MM.1S (cell line): ENCODE measurements around the gene PLVAP.

Experiments
- DNase-seq: peaks from one replicate; pipeline ENCODE4 v3.0.0-alpha.2; 2015
- H2AFZ ChIP-seq: fragments of 300-600 bp; sonication (generic); 2 replicates; pipeline ENCODE4 v1.6.0; 2016; ENCODE audit warnings: antibody characterized with exemption, low read length
- H3F3A ChIP-seq: fragments of 300-600 bp; sonication (generic); 2 replicates; pipeline ENCODE4 v1.6.1; 2016; ENCODE audit warnings: mild to moderate bottlenecking, antibody characterized with exemption, low read length, moderate library complexity, mixed read lengths; ENCODE audit not compliant: insufficient read depth
- H3K27ac ChIP-seq: fragments of 300-600 bp; sonication (generic); 2 replicates; pipeline ENCODE4 v1.5.1; 2016; ENCODE audit warnings: mild to moderate bottlenecking, low read length
- H3K27me3 ChIP-seq: fragments of 300-600 bp; sonication (generic); replicated peaks from 2 replicates; pipeline ENCODE4 v1.6.0; 2016; ENCODE audit warnings: low read length; ENCODE audit not compliant: insufficient read depth
- H3K36me3 ChIP-seq: fragments of 300-600 bp; sonication (generic); replicated peaks from 2 replicates; pipeline ENCODE4 v1.6.1; 2016; ENCODE audit warnings: mild to moderate bottlenecking, low read length, mixed read lengths; ENCODE audit not compliant: insufficient read depth
- H3K4me1 ChIP-seq: fragments of 300-600 bp; sonication (generic); 2 replicates; pipeline ENCODE4 v1.6.1; 2016; ENCODE audit warnings: low read length, mixed read lengths
- H3K4me2 ChIP-seq: fragments of 300-600 bp; sonication (generic); 2 replicates; pipeline ENCODE4 v1.6.0; 2016; ENCODE audit warnings: low read depth, low read length
- H3K4me3 ChIP-seq: fragments of 300-600 bp; sonication (generic); 2 replicates; pipeline ENCODE4 v1.5.1; 2016; ENCODE audit warnings: low read length, mixed read lengths
- H3K79me2 ChIP-seq: fragments of 300-600 bp; sonication (generic); 2 replicates; pipeline ENCODE4 v1.6.1; 2016; ENCODE audit warnings: mixed run types, low read length, mixed read lengths
- H3K9ac ChIP-seq: fragments of 300-600 bp; sonication (generic); 2 replicates; pipeline ENCODE4 v1.6.1; 2016; ENCODE audit warnings: low read length, mixed read lengths
- H3K9me2 ChIP-seq: fragments of 300-600 bp; sonication (generic); replicated peaks from 2 replicates; pipeline ENCODE4 v1.6.1; 2016; ENCODE audit warnings: mild to moderate bottlenecking, low read length, mixed read lengths; ENCODE audit not compliant: insufficient read depth
- H3K9me3 ChIP-seq: fragments of 300-600 bp; sonication (generic); replicated peaks from 2 replicates; pipeline ENCODE4 v1.6.1; 2016; ENCODE audit warnings: mild to moderate bottlenecking, low read length, mixed read lengths; ENCODE audit not compliant: insufficient read depth
- H4K20me1 ChIP-seq: fragments of 300-600 bp; sonication (generic); 2 replicates; pipeline ENCODE4 v1.6.1; 2016; ENCODE audit warnings: mild to moderate bottlenecking, low read length, moderate library complexity, mixed read lengths; ENCODE audit not compliant: insufficient read depth
- CTCF ChIP-seq: fragments of 300-600 bp; sonication (generic); IDR thresholded peaks from 2 replicates; pipeline ENCODE4 v1.5.1; 2016; ENCODE audit warnings: antibody characterized with exemption, low read length, mixed read lengths
- EZH2 ChIP-seq: fragments of 300-600 bp; sonication (generic); optimal IDR thresholded peaks from 2 replicates; pipeline ENCODE3; 2017; ENCODE audit warnings: low read depth, mild to moderate bottlenecking, antibody characterized with exemption, low read length, mixed read lengths
- EZH2phosphoT487 ChIP-seq: fragments of 300-600 bp; sonication (generic); IDR thresholded peaks from 2 replicates; pipeline ENCODE4 v1.6.1; 2018; ENCODE audit warnings: antibody characterized with exemption, low read length

PLVAP gene

GRCh38 chr19:17414097-17414496 is 37.0 kb upstream of the PLVAP start:
- no peaks in the 10 kb centered on the region for H3K27me3 ChIP-seq
- H3K36me3 ChIP-seq = no peaks in the 10 kb centered on the region
- H3K4me1 ChIP-seq = peaks cover 8% of the 10 kb centered on the region; the same call in 1 of the 2 replicates
- H3K9ac ChIP-seq = no peak overlapping the region
- no peak for DNase-seq
- no peak overlapping the region for H3K4me3 ChIP-seq
- peaks cover 19% of the 10 kb centered on the region for H3K79me2 ChIP-seq
- H4K20me1 ChIP-seq = no peaks in the 10 kb centered on the region
- TF ChIP-seq CTCF = no peak
- no peak for TF ChIP-seq EZH2phosphoT487
- no peak for TF ChIP-seq EZH2
- H3K4me2 ChIP-seq = no peak overlapping the region
- no peaks in the 10 kb centered on the region for H3K9me3 ChIP-seq
- peaks cover 10% of the 10 kb centered on the region; the same call in 1 of the 2 replicates for H3F3A ChIP-seq
- H2AFZ ChIP-seq = no peak overlapping the region
- no peak overlapping the region for H3K27ac ChIP-seq
- H3K9me2 ChIP-seq = no peaks in the 10 kb centered on the region

GRCh38 chr19:17411801-17412200 is 34.7 kb upstream of the PLVAP start:
- H3K4me3 ChIP-seq = no peak overlapping the region
- no peak for DNase-seq
- peaks cover 7% of the 10 kb centered on the region for H3F3A ChIP-seq
- H3K9me3 ChIP-seq = no peaks in the 10 kb centered on the region
- H3K27ac ChIP-seq = no peak overlapping the region
- peaks cover 7% of the 10 kb centered on the region; the same call in 1 of the 2 replicates for H3K4me1 ChIP-seq
- H3K79me2 ChIP-seq = peaks cover 24% of the 10 kb centered on the region
- H4K20me1 ChIP-seq = no peaks in the 10 kb centered on the region
- H3K9ac ChIP-seq = no peak overlapping the region
- no peaks in the 10 kb centered on the region for H3K9me2 ChIP-seq
- H3K4me2 ChIP-seq = no peak overlapping the region
- H2AFZ ChIP-seq = no peak overlapping the region
- TF ChIP-seq EZH2 (no peak), EZH2phosphoT487 (no peak)
- no peaks in the 10 kb centered on the region for H3K36me3 ChIP-seq
- H3K27me3 ChIP-seq = no peaks in the 10 kb centered on the region

- Histone ChIP-seq H3K9me3 (no peaks in the 10 kb centered on the region), H3K36me3 (no peaks in the 10 kb centered on the region), H3K9ac (no peak overlapping the region), H3F3A (peaks cover 24% of the 10 kb centered on the region), H3K79me2 (peaks cover 37% of the 10 kb centered on the region), H3K4me3 (no peak overlapping the region), H3K9me2 (no peaks in the 10 kb centered on the region), H3K27ac (no peak overlapping the region), H3K27me3 (no peaks in the 10 kb centered on the region), H3K4me2 (no peak overlapping the region), H2AFZ (no peak overlapping the region), H3K4me1 (peaks cover 7% of the 10 kb centered on the region; the same call in 1 of the 2 replicates), H4K20me1 (no peaks in the 10 kb centered on the region)
- no peak for DNase-seq
- TF ChIP-seq EZH2phosphoT487 (no peak), CTCF (no peak), EZH2 (no peak)
Observed at GRCh38 chr19:17409990-17410389, 32.8 kb upstream of the PLVAP start.

GRCh38 chr19:17406887-17407196 is 29.7 kb upstream of the PLVAP start:
- H3K27me3 ChIP-seq = no peaks in the 10 kb centered on the region
- DNase-seq = peak; percentile 55
- peak overlapping the region; percentile 98 for H3K4me2 ChIP-seq
- no peaks in the 10 kb centered on the region for H4K20me1 ChIP-seq
- no peaks in the 10 kb centered on the region for H3K4me1 ChIP-seq
- H3K27ac ChIP-seq = peak overlapping the region; percentile 92; the same call in 1 of the 2 replicates
- H3K9ac ChIP-seq = peak overlapping the region; percentile 70; the same call in 1 of the 2 replicates
- H3K79me2 ChIP-seq = peaks cover 60% of the 10 kb centered on the region
- no peaks in the 10 kb centered on the region for H3K9me3 ChIP-seq
- TF ChIP-seq EZH2 (no peak), EZH2phosphoT487 (no peak), CTCF (no peak)
- no peaks in the 10 kb centered on the region for H3K9me2 ChIP-seq
- no peak overlapping the region for H2AFZ ChIP-seq
- H3F3A ChIP-seq = peaks cover 21% of the 10 kb centered on the region
- H3K4me3 ChIP-seq = peak overlapping the region; percentile 81
- peaks cover 3% of the 10 kb centered on the region; the same call in 1 of the 2 replicates for H3K36me3 ChIP-seq
